Measurements from ENCODE around the gene CDH22. TPM values are rescaled to one million over a fixed set of nuclear protein-coding genes. Genes with fewer than 3 reads are reported as not detected.

The CDH22 gene
- total and polyA plus RNA-seq, 2 experiments from 2014 or later: 0.08 to 0.10 TPM

DNA sequence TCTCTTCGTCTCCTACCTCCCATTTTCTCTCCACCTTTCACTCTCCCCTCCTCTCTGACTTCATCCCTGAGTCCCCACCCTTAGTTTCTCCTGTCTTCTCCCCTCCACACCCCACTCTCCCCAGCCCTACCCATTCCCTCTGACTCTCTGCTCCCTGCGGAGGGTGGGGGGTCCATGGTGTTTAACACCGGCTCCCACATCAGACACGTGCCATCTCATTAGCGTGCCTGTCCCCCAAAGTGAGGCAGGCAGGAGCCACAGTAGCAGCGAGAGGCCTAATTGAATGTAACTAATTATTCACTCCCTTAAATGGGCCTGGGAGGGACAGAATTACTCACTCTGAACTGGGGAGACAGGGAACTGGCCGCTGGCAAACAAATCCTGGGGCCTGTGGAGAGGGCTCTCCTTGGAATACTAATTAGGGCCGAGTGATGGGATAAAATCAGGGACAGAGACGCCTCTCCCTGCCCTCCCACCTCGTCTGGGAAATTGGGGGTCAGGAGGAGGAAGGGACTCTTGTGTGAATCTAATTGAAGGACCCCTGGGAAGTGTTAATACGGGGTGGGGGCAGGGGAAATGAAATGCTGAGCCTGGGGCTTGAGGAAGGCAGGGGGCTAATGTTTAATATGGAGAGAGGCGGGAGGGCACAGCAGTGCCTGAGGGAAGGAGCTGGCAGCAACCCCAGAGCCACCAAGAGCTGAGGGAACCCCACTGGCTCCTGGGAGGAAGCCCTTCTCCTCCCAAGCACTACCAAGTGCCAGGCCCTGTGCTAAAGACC lies 172.3 kb downstream of the CDH22 start:
- Histone ChIP-seq H4K20me1 (replicated peaks; ENCODE audit: insufficient read depth) (no peaks in the 10 kb centered on the region; the same call in 1 of the 2 replicates), H3K4me3 (no peak overlapping the region), H3K4me1 (ENCODE audit: insufficient read depth) (peaks cover 7% of the 10 kb centered on the region; the same call in 1 of the 2 replicates), H3K36me3 (ENCODE audit: insufficient read depth) (no peaks in the 10 kb centered on the region), H2AFZ (peak overlapping the region; percentile 87), H3K27me3 (ENCODE audit: insufficient read depth) (peaks cover 11% of the 10 kb centered on the region; the same call in 1 of the 2 replicates), H3K27ac (ENCODE audit: low read depth) (no peak overlapping the region), H3K4me2 (0 out of 2 replicates have a peak overlapping the region, but pooled peaks have one; percentile 32), H3F3A (replicated peaks; ENCODE audit: low read depth) (no peaks in the 10 kb centered on the region), H3K79me2 (replicated peaks; ENCODE audit: insufficient read depth) (no peaks in the 10 kb centered on the region), H3K9me2 (ENCODE audit: insufficient read depth) (no peaks in the 10 kb centered on the region)
- Mint-ChIP-seq H3K36me3 (ENCODE audit: low read depth) (no peaks in the 10 kb centered on the region), H3K27me3 (ENCODE audit: insufficient read depth, low read depth, poor library complexity) (peaks cover 18% of the 10 kb centered on the region), H3K9me3 (no peaks in the 10 kb centered on the region), H3K4me1 (peaks cover 26% of the 10 kb centered on the region), H3K27ac (peak overlapping the region; percentile 29; the same call in 1 of the 2 replicates), H3K4me3 (peak overlapping the region; percentile 38)
- ATAC-seq (peak; percentile 42), DNase-seq (ENCODE audit: low spot score) (peak; percentile 21)
- TF ChIP-seq NANOG (IDR thresholded peaks at IDR 0.05; ENCODE audit: borderline replicate concordance) (no peak), JUNB (IDR thresholded peaks at IDR 0.05; ENCODE audit: unreplicated experiment) (no peak), POLR2AphosphoS5 (IDR thresholded peaks at IDR 0.05; ENCODE audit: low read depth) (no peak), ZNF331 (CRISPR knock-in tag; IDR thresholded peaks at IDR 0.05; ENCODE audit: low read depth) (no peak), EZH2 (IDR thresholded peaks at IDR 0.05; ENCODE audit: low read depth, unreplicated experiment) (no peak), CREB1 (CRISPR knock-in tag; IDR thresholded peaks at IDR 0.05; ENCODE audit: low read depth) (no peak), ZNF114 (CRISPR knock-in tag; IDR thresholded peaks at IDR 0.05) (no peak), EZH2phosphoT487 (IDR thresholded peaks at IDR 0.05; ENCODE audit: unreplicated experiment) (no peak), STAT1 (IDR thresholded peaks at IDR 0.05; ENCODE audit: unreplicated experiment) (no peak)
- TF ChIP-seq, protein P1, sequence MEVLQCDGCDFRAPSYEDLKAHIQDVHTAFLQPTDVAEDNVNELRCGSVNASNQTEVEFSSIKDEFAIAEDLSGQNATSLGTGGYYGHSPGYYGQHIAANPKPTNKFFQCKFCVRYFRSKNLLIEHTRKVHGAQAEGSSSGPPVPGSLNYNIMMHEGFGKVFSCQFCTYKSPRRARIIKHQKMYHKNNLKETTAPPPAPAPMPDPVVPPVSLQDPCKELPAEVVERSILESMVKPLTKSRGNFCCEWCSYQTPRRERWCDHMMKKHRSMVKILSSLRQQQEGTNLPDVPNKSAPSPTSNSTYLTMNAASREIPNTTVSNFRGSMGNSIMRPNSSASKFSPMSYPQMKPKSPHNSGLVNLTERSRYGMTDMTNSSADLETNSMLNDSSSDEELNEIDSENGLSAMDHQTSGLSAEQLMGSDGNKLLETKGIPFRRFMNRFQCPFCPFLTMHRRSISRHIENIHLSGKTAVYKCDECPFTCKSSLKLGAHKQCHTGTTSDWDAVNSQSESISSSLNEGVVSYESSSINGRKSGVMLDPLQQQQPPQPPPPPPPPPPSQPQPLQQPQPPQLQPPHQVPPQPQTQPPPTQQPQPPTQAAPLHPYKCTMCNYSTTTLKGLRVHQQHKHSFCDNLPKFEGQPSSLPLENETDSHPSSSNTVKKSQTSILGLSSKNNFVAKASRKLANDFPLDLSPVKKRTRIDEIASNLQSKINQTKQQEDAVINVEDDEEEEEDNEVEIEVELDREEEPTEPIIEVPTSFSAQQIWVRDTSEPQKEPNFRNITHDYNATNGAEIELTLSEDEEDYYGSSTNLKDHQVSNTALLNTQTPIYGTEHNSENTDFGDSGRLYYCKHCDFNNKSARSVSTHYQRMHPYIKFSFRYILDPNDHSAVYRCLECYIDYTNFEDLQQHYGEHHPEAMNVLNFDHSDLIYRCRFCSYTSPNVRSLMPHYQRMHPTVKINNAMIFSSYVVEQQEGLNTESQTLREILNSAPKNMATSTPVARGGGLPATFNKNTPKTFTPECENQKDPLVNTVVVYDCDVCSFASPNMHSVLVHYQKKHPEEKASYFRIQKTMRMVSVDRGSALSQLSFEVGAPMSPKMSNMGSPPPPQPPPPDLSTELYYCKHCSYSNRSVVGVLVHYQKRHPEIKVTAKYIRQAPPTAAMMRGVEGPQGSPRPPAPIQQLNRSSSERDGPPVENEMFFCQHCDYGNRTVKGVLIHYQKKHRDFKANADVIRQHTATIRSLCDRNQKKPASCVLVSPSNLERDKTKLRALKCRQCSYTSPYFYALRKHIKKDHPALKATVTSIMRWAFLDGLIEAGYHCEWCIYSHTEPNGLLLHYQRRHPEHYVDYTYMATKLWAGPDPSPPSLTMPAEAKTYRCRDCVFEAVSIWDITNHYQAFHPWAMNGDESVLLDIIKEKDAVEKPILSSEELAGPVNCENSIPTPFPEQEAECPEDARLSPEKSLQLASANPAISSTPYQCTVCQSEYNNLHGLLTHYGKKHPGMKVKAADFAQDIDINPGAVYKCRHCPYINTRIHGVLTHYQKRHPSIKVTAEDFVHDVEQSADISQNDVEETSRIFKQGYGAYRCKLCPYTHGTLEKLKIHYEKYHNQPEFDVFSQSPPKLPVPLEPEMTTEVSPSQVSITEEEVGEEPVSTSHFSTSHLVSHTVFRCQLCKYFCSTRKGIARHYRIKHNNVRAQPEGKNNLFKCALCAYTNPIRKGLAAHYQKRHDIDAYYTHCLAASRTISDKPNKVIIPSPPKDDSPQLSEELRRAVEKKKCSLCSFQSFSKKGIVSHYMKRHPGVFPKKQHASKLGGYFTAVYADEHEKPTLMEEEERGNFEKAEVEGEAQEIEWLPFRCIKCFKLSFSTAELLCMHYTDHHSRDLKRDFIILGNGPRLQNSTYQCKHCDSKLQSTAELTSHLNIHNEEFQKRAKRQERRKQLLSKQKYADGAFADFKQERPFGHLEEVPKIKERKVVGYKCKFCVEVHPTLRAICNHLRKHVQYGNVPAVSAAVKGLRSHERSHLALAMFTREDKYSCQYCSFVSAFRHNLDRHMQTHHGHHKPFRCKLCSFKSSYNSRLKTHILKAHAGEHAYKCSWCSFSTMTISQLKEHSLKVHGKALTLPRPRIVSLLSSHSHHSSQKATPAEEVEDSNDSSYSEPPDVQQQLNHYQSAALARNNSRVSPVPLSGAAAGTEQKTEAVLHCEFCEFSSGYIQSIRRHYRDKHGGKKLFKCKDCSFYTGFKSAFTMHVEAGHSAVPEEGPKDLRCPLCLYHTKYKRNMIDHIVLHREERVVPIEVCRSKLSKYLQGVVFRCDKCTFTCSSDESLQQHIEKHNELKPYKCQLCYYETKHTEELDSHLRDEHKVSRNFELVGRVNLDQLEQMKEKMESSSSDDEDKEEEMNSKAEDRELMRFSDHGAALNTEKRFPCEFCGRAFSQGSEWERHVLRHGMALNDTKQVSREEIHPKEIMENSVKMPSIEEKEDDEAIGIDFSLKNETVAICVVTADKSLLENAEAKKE (CRISPR knock-in tag; IDR thresholded peaks at IDR 0.05): no peak
- TF ChIP-seq, protein P2, sequence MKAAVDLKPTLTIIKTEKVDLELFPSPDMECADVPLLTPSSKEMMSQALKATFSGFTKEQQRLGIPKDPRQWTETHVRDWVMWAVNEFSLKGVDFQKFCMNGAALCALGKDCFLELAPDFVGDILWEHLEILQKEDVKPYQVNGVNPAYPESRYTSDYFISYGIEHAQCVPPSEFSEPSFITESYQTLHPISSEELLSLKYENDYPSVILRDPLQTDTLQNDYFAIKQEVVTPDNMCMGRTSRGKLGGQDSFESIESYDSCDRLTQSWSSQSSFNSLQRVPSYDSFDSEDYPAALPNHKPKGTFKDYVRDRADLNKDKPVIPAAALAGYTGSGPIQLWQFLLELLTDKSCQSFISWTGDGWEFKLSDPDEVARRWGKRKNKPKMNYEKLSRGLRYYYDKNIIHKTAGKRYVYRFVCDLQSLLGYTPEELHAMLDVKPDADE (IDR thresholded peaks at IDR 0.05): no peak
- TF ChIP-seq, protein P3, sequence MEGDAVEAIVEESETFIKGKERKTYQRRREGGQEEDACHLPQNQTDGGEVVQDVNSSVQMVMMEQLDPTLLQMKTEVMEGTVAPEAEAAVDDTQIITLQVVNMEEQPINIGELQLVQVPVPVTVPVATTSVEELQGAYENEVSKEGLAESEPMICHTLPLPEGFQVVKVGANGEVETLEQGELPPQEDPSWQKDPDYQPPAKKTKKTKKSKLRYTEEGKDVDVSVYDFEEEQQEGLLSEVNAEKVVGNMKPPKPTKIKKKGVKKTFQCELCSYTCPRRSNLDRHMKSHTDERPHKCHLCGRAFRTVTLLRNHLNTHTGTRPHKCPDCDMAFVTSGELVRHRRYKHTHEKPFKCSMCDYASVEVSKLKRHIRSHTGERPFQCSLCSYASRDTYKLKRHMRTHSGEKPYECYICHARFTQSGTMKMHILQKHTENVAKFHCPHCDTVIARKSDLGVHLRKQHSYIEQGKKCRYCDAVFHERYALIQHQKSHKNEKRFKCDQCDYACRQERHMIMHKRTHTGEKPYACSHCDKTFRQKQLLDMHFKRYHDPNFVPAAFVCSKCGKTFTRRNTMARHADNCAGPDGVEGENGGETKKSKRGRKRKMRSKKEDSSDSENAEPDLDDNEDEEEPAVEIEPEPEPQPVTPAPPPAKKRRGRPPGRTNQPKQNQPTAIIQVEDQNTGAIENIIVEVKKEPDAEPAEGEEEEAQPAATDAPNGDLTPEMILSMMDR (conservative IDR thresholded peaks at IDR 0.05; ENCODE audit: low read depth in 2 of 2): no peak
- TF ChIP-seq, protein P4, sequence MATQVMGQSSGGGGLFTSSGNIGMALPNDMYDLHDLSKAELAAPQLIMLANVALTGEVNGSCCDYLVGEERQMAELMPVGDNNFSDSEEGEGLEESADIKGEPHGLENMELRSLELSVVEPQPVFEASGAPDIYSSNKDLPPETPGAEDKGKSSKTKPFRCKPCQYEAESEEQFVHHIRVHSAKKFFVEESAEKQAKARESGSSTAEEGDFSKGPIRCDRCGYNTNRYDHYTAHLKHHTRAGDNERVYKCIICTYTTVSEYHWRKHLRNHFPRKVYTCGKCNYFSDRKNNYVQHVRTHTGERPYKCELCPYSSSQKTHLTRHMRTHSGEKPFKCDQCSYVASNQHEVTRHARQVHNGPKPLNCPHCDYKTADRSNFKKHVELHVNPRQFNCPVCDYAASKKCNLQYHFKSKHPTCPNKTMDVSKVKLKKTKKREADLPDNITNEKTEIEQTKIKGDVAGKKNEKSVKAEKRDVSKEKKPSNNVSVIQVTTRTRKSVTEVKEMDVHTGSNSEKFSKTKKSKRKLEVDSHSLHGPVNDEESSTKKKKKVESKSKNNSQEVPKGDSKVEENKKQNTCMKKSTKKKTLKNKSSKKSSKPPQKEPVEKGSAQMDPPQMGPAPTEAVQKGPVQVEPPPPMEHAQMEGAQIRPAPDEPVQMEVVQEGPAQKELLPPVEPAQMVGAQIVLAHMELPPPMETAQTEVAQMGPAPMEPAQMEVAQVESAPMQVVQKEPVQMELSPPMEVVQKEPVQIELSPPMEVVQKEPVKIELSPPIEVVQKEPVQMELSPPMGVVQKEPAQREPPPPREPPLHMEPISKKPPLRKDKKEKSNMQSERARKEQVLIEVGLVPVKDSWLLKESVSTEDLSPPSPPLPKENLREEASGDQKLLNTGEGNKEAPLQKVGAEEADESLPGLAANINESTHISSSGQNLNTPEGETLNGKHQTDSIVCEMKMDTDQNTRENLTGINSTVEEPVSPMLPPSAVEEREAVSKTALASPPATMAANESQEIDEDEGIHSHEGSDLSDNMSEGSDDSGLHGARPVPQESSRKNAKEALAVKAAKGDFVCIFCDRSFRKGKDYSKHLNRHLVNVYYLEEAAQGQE (IDR thresholded peaks at IDR 0.05; ENCODE audit: unreplicated experiment): no peak

Data from GM23338 (cell line).